HepG2 (cell line): ENCODE results near the gene ZDHHC19. TPM values are rescaled to one million over a fixed set of nuclear protein-coding genes. Genes with fewer than 3 reads are reported as not detected.
A peak's percentile ranks its signal among the peaks of the same experiment; 100 is the strongest.

Source experiments
- ATAC-seq: fragments of 200-7000 bp; cut with Tn5 transposase; 3 replicates; pipeline ENCODE4 v1.9.1; 2020; ENCODE audit warnings: mild to moderate bottlenecking, moderate library complexity
- BruUV-seq: library from RNA; stranded (reverse); fragments of 400-500 nt; replicated peaks from 2 replicates; lab custom pipeline; 2021; lab: Mats Ljungman, UMichigan
- CTCF ChIA-PET: fragments of 300-600 bp; formaldehyde crosslinking; extraction: SDS; loops from one replicate; lab custom pipeline; 2021; ENCODE audit warnings: low total read pairs, inconsistent platforms, low intra/inter-chr PET ratio; lab: Yijun Ruan, JAX
- POLR2A ChIA-PET: fragments of 350-600 bp; sonication (Branson Sonifier 250); formaldehyde crosslinking; loops from one replicate; lab custom pipeline; 2020; ENCODE audit warnings: antibody characterized with exemption, inconsistent platforms; lab: Yijun Ruan, JAX
- DNase-seq: peaks from one replicate; pipeline ENCODE4 v3.0.0-alpha.2; 2015; ENCODE audit warnings: low spot score
- FAIRE-seq: peaks from 3 replicates; lab custom pipeline; 2011; peaks lifted over from hg19 to GRCh38; lab: Jason Lieb, UNC
- H2AFZ ChIP-seq: one replicate; pipeline ENCODE4 v1.6.1; 2011; ENCODE audit warnings: low read length, inconsistent platforms
- H3K27ac ChIP-seq: fragments of 300-600 bp; 3 replicates; pipeline ENCODE4 v1.8.0; 2011; ENCODE audit warnings: mixed run types, mild to moderate bottlenecking, mixed read lengths, low read length, inconsistent platforms; ENCODE audit not compliant: insufficient read depth; ENCODE audit errors: extremely low read length
- H3K27me3 ChIP-seq, 2 experiments: fragments of 200-600 bp in 1 of 2; 2 replicates in 1 of 2; 3 replicates in 1 of 2; pipeline versions ENCODE4 v1.6.0 to v1.8.0; 2011; ENCODE audit warnings: low read length in 2 of 2, mild to moderate bottlenecking in 2 of 2, moderate library complexity in 2 of 2, inconsistent platforms in 1 of 2; ENCODE audit not compliant: insufficient read depth in 2 of 2, control insufficient read depth in 1 of 2
- H3K36me3 ChIP-seq, 2 experiments: fragments of 200-600 bp in 1 of 2; replicated peaks in 1 of 2; 2 replicates in 1 of 2; 3 replicates in 1 of 2; pipeline versions ENCODE4 v1.5.1 to v1.8.0; 2011; ENCODE audit warnings: low read length in 2 of 2, inconsistent platforms in 1 of 2; ENCODE audit not compliant: insufficient read depth in 2 of 2, control insufficient read depth in 1 of 2
- H3K4me1 ChIP-seq: 2 replicates; pipeline ENCODE4 v1.5.1; 2012; ENCODE audit warnings: low read length, inconsistent platforms; ENCODE audit not compliant: insufficient read depth
- H3K4me2 ChIP-seq: 2 replicates; pipeline ENCODE4 v1.6.0; 2011; ENCODE audit warnings: low read depth, low read length, inconsistent platforms
- H3K4me3 ChIP-seq, 3 experiments: fragments of 200-600 bp in 1 of 3; sonication (generic), shearing (Covaris generic) in 1 of 3; replicated peaks in 1 of 3; 2 replicates each; pipeline ENCODE4 v1.5.1; 2011 to 2016; ENCODE audit warnings: low read length in 3 of 3, inconsistent platforms in 2 of 3, low read depth in 2 of 3, mild to moderate bottlenecking in 2 of 3, control low read depth in 1 of 3, mixed read lengths in 1 of 3; ENCODE audit not compliant: insufficient read depth in 1 of 3
- H3K79me2 ChIP-seq: one replicate; pipeline ENCODE4 v1.6.1; 2011; ENCODE audit warnings: low read length, inconsistent platforms; ENCODE audit not compliant: insufficient read depth
- H3K9ac ChIP-seq: 2 replicates; pipeline ENCODE4 v1.6.0; 2011; ENCODE audit warnings: mild to moderate bottlenecking, low read depth, low read length, inconsistent platforms; ENCODE audit not compliant: insufficient read depth
- H3K9me3 ChIP-seq: 2 replicates; pipeline ENCODE4 v1.5.1; 2012; ENCODE audit warnings: mild to moderate bottlenecking, low read length
- H4K20me1 ChIP-seq: 2 replicates; pipeline ENCODE4 v1.6.0; 2011; ENCODE audit warnings: inconsistent platforms, mild to moderate bottlenecking, low read length, moderate library complexity; ENCODE audit not compliant: insufficient read depth
- ELF3 ChIP-seq: IDR thresholded peaks from 2 replicates; pipeline ENCODE4 v1.6.1; 2016; ENCODE audit warnings: missing genetic modification reagents, missing compliant biosample characterization
- HIC2 ChIP-seq: sonication (generic); formaldehyde crosslinking; IDR thresholded peaks from 2 replicates; pipeline ENCODE4 v1.9.0; 2022; ENCODE audit warnings: low read depth, missing genetic modification reagents
- JUND ChIP-seq: sonication (generic); formaldehyde crosslinking; IDR thresholded peaks from 2 replicates; pipeline ENCODE4 v1.8.0; 2022; ENCODE audit warnings: mild to moderate bottlenecking, missing genetic modification reagents
- ZBTB21 ChIP-seq: sonication (generic); formaldehyde crosslinking; IDR thresholded peaks from 2 replicates; pipeline ENCODE4 v1.4.0; 2020; ENCODE audit warnings: missing genetic modification reagents
- ZNF547 ChIP-seq: sonication (generic); formaldehyde crosslinking; IDR thresholded peaks from 2 replicates; pipeline ENCODE4 v1.5.1; 2020; ENCODE audit warnings: mild to moderate bottlenecking, missing genetic modification reagents
- ZNF646 ChIP-seq: sonication (generic); formaldehyde crosslinking; IDR thresholded peaks from 2 replicates; pipeline ENCODE4 v1.9.0; 2021; ENCODE audit warnings: mild to moderate bottlenecking, missing genetic modification reagents
- ZNF660 ChIP-seq: sonication (generic); formaldehyde crosslinking; IDR thresholded peaks from 2 replicates; pipeline ENCODE4 v1.5.1; 2020; ENCODE audit warnings: mild to moderate bottlenecking, low read depth, missing genetic modification reagents, borderline replicate concordance
- ZSCAN25 ChIP-seq: sonication (generic); formaldehyde crosslinking; IDR thresholded peaks from 2 replicates; pipeline ENCODE4 v1.8.0; 2022; ENCODE audit warnings: mild to moderate bottlenecking, missing genetic modification reagents
- WGBS: methylation state at CpG from one replicate; pipeline ENCODE4 v1.1.6; 2017; ENCODE audit warnings: low lambda C conversion rate; 5-methylcytosine and 5-hydroxymethylcytosine counted together
- in situ Hi-C: cut with HindIII; loops from 2 replicates; pipeline ENCODE4 v1.10.0; 2017; ENCODE audit warnings: low pct_unique_long_range_greater_than_20kb; ENCODE audit not compliant: extremely low pct_ligation_motif_present
- intact Hi-C: fragments of 100-400 bp; cut with micrococcal nuclease; formaldehyde crosslinking; loops from one replicate; pipeline ENCODE4 v1.10.0; 2022; ENCODE audit not compliant: unreplicated experiment
- polyA plus RNA-seq, 8 experiments: library from polyadenylated mRNA; depleted of rRNA in 3 of 8; stranded (reverse) in 7 of 8; unstranded in 1 of 8; fragments of >200 nt; fragmentation: Illumina TruSeq in 4 of 8; extraction: Trizol in 4 of 8; gene quantifications; 2 replicates each; pipeline versions ENCODE4 v1.2.1 to v1.2.3, GENCODE V29; 2011 to 2016; ENCODE audit warnings: low read depth in 4 of 8, missing spikeins in 1 of 8, mixed read lengths in 1 of 8; ENCODE audit not compliant: insufficient read depth in 1 of 8
- total RNA-seq, 5 experiments: library from RNA; depleted of rRNA; stranded (reverse); fragments of >200 nt; fragmentation: Illumina TruSeq; extraction: Trizol; gene quantifications; 2 replicates each; pipeline ENCODE4 v1.2.3, GENCODE V29; 2016; ENCODE audit warnings: low read depth in 1 of 5
- TF ChIP-seq, protein P1 (sequence below): sonication (generic); formaldehyde crosslinking; IDR thresholded peaks from 2 replicates; pipeline ENCODE4 v1.8.1; 2023; ENCODE audit warnings: mild to moderate bottlenecking, missing genetic modification reagents, borderline replicate concordance

The ZDHHC19 gene
- total and polyA plus RNA-seq, 2 of the 13 experiments (the other 11 are each of a cell fraction or from before 2014, with no cell fraction given), result 0.22 to 0.53 TPM

GRCh38 chr3:196194542-196194915, 16.7 kb downstream of the ZDHHC19 start (continued):
- no peak for TF ChIP-seq ZNF646 (CRISPR knock-in tag)
- no peak for TF ChIP-seq ZBTB21 (CRISPR knock-in tag)
- TF ChIP-seq JUND, result no peak
- no peak for TF ChIP-seq ZNF660 (CRISPR knock-in tag)
- no peak for TF ChIP-seq ELF3

DNA sequence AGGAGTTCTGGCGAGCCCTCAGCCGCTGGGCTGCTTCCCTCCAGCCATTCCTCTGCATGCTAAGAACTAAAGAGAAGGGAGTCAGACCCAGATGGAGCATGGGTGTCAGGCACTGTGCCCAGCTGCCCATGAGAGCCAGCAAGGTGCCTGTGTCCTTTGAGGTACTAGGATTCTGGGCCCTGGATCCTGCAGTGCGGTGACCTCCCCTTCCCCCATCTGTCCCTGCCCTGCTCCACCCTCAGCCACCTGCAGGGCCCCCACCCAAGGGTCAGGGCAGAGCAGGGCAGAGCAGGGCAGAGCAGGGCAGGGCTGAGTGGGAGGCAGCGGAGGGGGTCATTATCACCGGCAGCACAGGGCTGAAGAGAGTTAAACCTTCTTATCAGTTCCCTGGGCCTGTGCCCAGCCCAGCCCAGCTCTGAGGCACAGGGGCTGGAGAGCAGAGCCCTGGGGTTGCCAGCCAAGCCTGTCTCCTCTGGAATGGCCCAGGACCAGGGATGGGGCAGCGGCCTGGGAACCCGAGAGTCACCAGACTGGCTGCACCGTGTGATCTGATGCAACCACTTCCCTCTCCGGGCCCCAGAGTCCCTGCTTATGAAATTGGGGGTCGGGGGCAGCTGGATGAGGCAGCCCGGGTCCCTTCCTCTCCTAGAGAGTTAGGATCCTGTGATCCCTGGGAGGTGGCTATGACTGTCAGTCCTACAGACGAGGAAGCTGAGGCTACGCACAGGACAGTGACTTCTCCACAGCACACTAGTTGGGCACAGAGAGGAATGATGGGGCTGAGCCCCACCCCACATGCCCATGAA, 17.3 kb downstream of the ZDHHC19 start:
- H3K4me1 ChIP-seq, result peaks cover 69% of the 10 kb centered on the region
- peak; percentile 37; the same call in 1 of the 2 replicates for TF ChIP-seq HIC2 (CRISPR knock-in tag)
- TF ChIP-seq ZSCAN25 (CRISPR knock-in tag), result peak; percentile 51; the same call in 1 of the 2 replicates
- TF ChIP-seq ZNF547 (CRISPR knock-in tag), result no peak
- TF ChIP-seq, protein P1, sequence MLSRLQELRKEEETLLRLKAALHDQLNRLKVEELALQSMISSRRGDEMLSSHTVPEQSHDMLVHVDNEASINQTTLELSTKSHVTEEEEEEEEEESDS (CRISPR knock-in tag), result no peak
- 7% methylated on average over 2 of the region's 13 CpGs for WGBS
- BruUV-seq, result no TSS peak
- H4K20me1 ChIP-seq, result no peaks in the 10 kb centered on the region
- intact Hi-C loops (no loop called here), in situ Hi-C loops (loop anchor here (5.0 kb wide), 1 partner anchor 172 kb away; no protein-coding TSS in a partner anchor)
- no peak overlapping the region for H2AFZ ChIP-seq
- DNase-seq (no peak), FAIRE-seq (no peak), ATAC-seq (peak; percentile 4)
- CTCF ChIA-PET, result no interaction called here
- H3K36me3 ChIP-seq, result no peaks in the 10 kb centered on the region
- H3K9ac ChIP-seq, result no peak overlapping the region
- H3K9me3 ChIP-seq, result no peaks in the 10 kb centered on the region
- H3K4me3 ChIP-seq, result peak overlapping the region in 1 of 3 experiments; percentile 27; a peak in 1 of 6 replicates
- H3K27me3 ChIP-seq, result peaks cover 3 to 48% of the 10 kb centered on the region in 2 experiments; a peak in 4 of 5 replicates
- H3K79me2 ChIP-seq, result no peaks in the 10 kb centered on the region
- peak overlapping the region; percentile 32; the same call in 1 of the 2 replicates for H3K4me2 ChIP-seq
- no peak overlapping the region for H3K27ac ChIP-seq
- POLR2A ChIA-PET, result no interaction called here
